Right lung (tissue), 10 donors: ENCODE measurements around the gene KIF1A. TPM values are rescaled to one million over a fixed set of nuclear protein-coding genes. Genes with fewer than 3 reads are reported as not detected.

ENCODE experiments used
- DNase-seq, 2 donors: peaks; one replicate each; pipeline ENCODE4 v3.0.0-alpha.2; 2013
- long read RNA-seq, 8 donors: transcript quantifications; one replicate each; lab custom pipeline, GENCODE V29; 2026
- polyA plus RNA-seq, 5 donors: library from polyadenylated mRNA; unstranded; fragments of 120-200 nt; gene quantifications; one replicate each; pipeline versions ENCODE4 v1.2.1 to v1.2.3, GENCODE V29; 2013; ENCODE audit warnings: inconsistent platforms in 1 of 5, low replicate concordance in 1 of 5; ENCODE audit not compliant: insufficient read length in 5 of 5, insufficient read depth in 1 of 5

KIF1A gene, protein sequence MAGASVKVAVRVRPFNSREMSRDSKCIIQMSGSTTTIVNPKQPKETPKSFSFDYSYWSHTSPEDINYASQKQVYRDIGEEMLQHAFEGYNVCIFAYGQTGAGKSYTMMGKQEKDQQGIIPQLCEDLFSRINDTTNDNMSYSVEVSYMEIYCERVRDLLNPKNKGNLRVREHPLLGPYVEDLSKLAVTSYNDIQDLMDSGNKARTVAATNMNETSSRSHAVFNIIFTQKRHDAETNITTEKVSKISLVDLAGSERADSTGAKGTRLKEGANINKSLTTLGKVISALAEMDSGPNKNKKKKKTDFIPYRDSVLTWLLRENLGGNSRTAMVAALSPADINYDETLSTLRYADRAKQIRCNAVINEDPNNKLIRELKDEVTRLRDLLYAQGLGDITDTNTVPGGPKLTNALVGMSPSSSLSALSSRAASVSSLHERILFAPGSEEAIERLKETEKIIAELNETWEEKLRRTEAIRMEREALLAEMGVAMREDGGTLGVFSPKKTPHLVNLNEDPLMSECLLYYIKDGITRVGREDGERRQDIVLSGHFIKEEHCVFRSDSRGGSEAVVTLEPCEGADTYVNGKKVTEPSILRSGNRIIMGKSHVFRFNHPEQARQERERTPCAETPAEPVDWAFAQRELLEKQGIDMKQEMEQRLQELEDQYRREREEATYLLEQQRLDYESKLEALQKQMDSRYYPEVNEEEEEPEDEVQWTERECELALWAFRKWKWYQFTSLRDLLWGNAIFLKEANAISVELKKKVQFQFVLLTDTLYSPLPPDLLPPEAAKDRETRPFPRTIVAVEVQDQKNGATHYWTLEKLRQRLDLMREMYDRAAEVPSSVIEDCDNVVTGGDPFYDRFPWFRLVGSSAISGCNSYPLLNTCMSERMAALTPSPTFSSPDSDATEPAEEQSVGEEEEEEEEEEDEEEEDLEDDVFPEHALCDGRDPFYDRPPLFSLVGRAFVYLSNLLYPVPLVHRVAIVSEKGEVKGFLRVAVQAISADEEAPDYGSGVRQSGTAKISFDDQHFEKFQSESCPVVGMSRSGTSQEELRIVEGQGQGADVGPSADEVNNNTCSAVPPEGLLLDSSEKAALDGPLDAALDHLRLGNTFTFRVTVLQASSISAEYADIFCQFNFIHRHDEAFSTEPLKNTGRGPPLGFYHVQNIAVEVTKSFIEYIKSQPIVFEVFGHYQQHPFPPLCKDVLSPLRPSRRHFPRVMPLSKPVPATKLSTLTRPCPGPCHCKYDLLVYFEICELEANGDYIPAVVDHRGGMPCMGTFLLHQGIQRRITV (N-terminal part only)
- polyA plus RNA-seq, result 1 to 10 TPM; 1.2 to 4.9 (median 1.8) TPM
- long read RNA-seq, donor 1, result 0 reads
- long read RNA-seq, donor 2, result 0 reads
- long read RNA-seq, donor 3, partial matches to known transcripts, result 0 of 1 reads
- long read RNA-seq, donor 3, other reads (novel, unspliced or antisense), result 0 of 1 reads
- long read RNA-seq, donor 4, result 0 reads
- long read RNA-seq, donor 5, result 0 reads
- long read RNA-seq, donor 6, result 0 reads
- long read RNA-seq, donor 7, result 0 reads
- long read RNA-seq, donor 8, result 0 reads

GRCh38 chr2:240819858-240820606 lies at the start of gene KIF1A:
KIF1A (minus strand) TSS chr2:240820219; CDS start chr2:240797752, 22,467 bp downstream.
- peak in 1 of 2 donors; percentile 24 for DNase-seq

DNA sequence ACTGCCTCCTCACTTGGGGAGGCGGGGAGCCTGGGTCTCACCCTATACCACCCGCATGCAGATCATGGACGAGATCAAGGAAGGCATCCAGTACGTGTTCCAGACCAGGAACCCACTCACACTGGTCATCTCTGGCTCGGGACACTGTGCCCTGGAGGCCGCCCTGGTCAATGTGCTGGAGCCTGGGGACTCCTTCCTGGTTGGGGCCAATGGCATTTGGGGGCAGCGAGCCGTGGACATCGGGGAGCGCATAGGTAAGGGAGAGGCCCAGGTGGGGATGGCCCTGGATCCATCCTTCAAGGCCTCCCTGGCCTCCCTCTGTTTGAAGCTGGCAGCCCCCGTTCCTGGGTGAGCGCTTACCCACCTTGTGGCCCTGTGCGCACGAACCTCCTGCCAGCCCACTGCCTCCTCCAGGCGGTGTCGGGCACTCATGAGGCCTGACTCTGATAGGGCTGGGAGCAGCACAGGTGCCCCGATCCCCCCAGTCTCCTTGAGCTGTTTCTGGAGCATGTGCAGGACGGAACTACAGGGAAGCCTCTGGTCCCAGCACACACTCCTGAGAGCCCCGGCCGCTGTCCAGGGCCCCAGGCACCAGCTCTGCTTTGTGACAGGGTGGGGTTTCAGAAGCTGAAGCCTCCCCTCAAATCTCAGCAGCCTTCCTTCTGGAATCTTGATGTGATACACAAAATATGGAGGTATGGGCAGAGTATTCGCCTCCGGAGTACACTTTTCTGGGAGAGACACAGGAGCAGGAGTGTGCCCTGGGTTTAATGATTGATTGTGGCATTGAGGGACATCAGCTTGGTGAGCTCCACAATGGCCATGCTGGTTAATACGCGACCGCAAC lies 49.3 kb upstream of the KIF1A start:
- no peak for DNase-seq

DNA sequence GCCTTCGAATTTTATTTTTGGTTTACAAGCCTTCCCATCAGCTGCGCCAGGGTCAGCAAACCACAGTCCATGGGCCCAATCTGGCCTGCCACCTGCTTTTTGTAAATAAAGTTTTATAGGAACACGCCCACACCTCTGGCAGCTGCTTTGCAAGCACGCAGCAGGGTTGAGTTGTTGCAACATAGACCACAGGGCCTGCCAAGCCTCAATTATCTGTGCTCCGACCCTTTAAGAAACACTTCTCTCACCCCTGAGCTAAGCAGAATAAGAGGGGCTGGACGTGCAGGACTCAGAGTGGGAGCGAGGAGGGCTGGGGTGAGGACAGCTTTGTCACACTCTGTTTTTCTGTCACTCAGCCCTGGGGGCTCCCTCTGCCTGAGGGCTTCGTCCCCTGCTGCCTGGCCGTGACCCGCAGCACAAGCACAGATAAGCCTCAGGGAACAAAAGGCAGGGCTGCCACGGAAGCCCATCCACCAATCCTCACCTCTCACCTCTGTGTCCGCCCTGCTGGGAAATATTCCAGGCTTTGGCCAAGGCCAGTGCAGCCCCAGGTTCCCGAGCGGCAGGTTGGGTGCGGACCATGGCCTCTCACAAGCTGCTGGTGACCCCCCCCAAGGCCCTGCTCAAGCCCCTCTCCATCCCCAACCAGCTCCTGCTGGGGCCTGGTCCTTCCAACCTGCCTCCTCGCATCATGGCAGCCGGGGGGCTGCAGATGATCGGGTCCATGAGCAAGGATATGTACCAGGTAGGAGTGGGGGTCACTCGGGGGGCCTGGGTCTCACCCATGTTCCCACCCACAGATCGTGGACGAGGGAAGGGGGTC lies 48.5 kb upstream of the KIF1A start, which contains the start of gene AGXT:
AGXT (plus strand) TSS at position 539 of the 823 bp plus-strand sequence; CDS start at position 581, 42 bp downstream.
- DNase-seq, result peak in 1 of 2 donors; percentile 36

DNA sequence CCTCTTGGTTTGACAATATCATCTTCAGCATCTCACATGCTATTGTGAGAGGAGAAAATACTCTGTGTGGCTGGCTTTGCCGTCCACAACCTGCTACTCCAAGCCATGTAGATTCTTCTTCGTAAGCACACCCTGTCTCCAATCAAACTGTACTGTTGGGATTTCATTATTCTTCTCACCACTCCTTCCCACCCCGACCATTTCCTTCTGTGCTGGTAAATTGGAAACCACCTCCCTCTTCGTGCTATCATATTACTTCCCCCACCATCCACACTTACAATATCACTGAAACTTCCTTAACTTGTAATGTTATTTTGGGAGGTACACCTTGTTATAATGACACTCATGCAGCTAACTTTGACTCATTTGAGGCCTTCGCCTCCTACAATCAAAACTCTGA lies 45.4 kb upstream of the KIF1A start:
- DNase-seq, result no peak

GRCh38 chr2:240864475-240864874 lies 44.5 kb upstream of the KIF1A start:
- DNase-seq, result no peak

DNA sequence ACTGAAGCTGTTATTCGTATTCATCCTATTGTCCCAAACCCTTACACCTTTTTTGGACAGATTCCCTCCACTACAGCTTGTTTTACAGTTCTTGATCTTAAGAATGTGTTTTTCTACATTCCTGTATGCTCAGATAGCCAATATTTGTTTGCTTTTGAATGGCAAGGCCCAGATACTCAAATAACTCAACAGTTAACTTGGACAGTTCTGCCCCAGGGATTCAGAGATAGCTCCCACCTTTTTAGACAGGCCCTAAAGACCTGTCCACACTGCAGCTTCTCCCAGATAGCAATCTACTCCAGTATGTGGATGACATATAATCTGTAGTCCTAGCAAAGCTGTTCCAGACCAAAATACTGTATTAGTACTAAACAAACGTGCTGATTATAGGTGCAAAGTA lies 41.5 kb upstream of the KIF1A start:
- DNase-seq, result no peak

GRCh38 chr2:240858871-240859270 lies 38.9 kb upstream of the KIF1A start:
- DNase-seq, result no peak

GRCh38 chr2:240858321-240858720 lies 38.3 kb upstream of the KIF1A start:
- DNase-seq, result no peak

- no peak for DNase-seq
These were observed 37.3 kb upstream of the KIF1A start for GRCh38 chr2:240857039-240858008.

- DNase-seq, result no peak
These were observed 36.3 kb upstream of the KIF1A start for GRCh38 chr2:240856151-240856980.

GRCh38 chr2:240855670-240856069 lies 35.7 kb upstream of the KIF1A start:
- DNase-seq, result no peak

DNA sequence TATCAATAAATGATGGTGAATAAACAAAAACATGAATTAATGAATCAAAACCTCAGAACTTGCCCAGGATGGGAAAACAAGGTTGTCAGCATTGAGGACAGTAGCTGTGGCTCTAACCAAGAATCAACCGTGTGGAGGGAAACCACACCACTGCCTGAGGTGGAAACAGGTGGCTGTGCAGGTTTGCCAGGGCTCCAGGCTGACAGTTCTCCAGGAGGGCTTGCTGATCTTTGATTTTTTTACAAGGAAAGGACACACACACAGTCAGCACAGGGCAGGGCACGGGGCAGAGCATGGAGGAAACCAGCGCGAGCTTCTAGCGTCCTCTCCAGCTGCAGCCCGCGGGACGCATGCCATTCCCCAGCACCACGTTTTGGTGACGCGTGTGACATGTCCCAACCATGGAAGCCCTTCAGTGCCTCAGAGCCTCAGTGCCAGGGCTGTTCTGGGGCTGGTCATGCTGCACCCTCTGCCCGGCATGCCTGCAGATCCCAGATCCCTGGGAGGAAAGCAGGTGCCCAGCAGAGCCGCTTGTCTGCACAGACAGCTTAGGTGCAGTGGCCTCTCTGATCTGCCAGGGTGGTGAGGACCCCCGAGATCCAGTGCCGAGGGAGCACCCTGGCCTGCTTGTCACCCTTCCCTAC lies 32.8 kb upstream of the KIF1A start:
- DNase-seq, result no peak

DNA sequence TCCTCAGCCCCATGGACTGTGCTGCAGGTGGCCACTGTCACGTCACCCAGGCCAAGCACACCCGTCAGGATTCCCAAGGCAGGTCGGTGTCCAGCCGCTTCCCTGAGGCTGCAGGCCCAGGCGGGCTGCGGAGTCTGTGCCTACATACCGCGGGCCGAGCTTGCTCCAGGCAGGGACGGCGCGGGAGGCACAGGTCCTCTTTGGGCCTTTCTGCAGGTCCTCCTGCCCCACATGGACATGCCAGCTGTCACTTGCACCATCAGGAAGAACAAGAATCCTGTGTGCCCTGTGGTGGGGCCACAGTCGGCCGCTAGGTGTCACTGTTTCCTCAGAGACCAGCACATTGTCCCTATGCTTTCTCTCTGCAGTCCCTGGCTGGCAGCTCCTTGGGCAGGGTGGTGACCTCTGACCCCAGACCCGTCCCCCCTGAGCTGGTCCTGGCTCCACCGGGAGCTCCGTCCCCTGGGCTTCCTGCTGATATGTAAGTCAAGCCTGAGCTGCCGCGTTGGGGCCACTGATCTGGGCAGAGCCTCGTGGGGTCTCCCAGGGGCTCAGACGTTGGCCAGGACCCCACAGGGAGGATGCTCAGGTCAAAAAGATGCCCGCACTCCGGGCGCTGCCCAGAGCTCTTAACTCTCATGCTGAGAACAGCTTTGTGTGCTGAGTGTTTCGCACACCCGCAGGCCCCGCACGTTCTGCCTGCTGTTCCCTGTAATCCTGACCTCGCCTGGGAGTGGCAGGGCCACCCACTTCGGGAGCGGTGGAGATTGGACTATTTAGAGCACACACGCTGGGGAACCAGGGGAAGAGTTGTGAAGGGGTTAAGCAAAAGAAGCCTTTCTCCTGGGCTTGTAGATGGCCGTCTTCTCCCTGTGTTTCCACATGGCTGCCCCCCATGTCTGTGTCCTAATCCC lies 31.3 kb upstream of the KIF1A start:
- peak; percentile 65 to 78 for DNase-seq

- no peak for DNase-seq
These were observed 30.7 kb upstream of the KIF1A start for GRCh38 chr2:240850756-240851077.

DNA sequence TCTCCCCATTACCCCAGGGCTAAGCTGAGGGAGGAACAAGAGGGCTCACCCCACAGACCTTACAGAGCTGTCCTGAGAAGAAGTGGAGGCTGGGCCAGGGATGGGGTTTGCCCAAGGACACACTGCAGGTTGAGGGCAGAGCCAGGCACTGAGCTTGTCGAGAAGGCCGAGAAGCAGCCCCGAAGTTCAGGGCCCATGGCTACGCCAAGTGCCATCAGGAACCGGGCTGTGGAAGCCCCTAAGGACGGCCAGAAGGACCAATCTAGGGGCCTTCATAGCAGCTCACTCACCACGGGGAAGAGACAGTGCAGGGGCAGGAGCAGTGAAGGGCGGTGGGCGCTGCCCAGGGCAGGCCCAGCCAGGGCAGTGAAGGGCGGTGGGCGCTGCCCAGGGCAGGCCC lies 30.0 kb upstream of the KIF1A start:
- no peak for DNase-seq
